IMR-90 (cell line): ENCODE results near the gene LBP. TPM values are rescaled to one million over a fixed set of nuclear protein-coding genes. Genes with fewer than 3 reads are reported as not detected.

Experiments
- ATAC-seq: fragments of 200-7000 bp; cut with Tn5 transposase; 2 replicates; pipeline ENCODE4 v1.9.1; 2020; ENCODE audit warnings: low read depth, mild to moderate bottlenecking, moderate library complexity
- BruUV-seq: library from RNA; stranded (reverse); fragments of 400-500 nt; replicated peaks from 2 replicates; lab custom pipeline; 2021; lab: Mats Ljungman, UMichigan
- CTCF ChIA-PET: fragments of 300-600 bp; formaldehyde crosslinking; extraction: SDS; loops from one replicate; lab custom pipeline; 2021; ENCODE audit warnings: antibody characterized with exemption; lab: Yijun Ruan, JAX
- POLR2A ChIA-PET: fragments of 300-600 bp; sonication (Branson Sonifier 250); formaldehyde crosslinking; loops from one replicate; lab custom pipeline; 2022; ENCODE audit warnings: antibody characterized with exemption; ENCODE audit not compliant: unreplicated experiment; lab: Charles Lee
- DNase-seq: peaks from one replicate; pipeline ENCODE4 v3.0.0; 2013
- H2AFZ ChIP-seq: replicated peaks from 2 replicates; pipeline ENCODE3; 2013; ENCODE audit warnings: low read length, mild to moderate bottlenecking; ENCODE audit not compliant: poor library complexity
- H2AK5ac ChIP-seq: 2 replicates; pipeline ENCODE4 v1.6.1; 2013; ENCODE audit warnings: low read depth, low read length, inconsistent platforms
- H2AK9ac ChIP-seq: replicated peaks from 2 replicates; pipeline ENCODE3; 2013; ENCODE audit warnings: mild to moderate bottlenecking, low read depth, low read length, moderate library complexity; ENCODE audit not compliant: poor library complexity
- H2BK120ac ChIP-seq: 2 replicates; pipeline ENCODE4 v1.6.1; 2013; ENCODE audit warnings: low read depth, low read length, inconsistent platforms
- H2BK15ac ChIP-seq: 3 replicates; pipeline ENCODE4 v1.6.1; 2013; ENCODE audit warnings: low read depth, low read length, inconsistent platforms
- H2BK20ac ChIP-seq: 2 replicates; pipeline ENCODE4 v1.6.1; 2013; ENCODE audit warnings: low read depth, mild to moderate bottlenecking, inconsistent platforms, low read length, moderate library complexity
- H2BK5ac ChIP-seq: 2 replicates; pipeline ENCODE4 v1.6.1; 2013; ENCODE audit warnings: mild to moderate bottlenecking, low read depth, low read length, inconsistent platforms; ENCODE audit not compliant: poor library complexity, severe bottlenecking
- H3K14ac ChIP-seq: replicated peaks from 2 replicates; pipeline ENCODE4 v1.6.1; 2013; ENCODE audit warnings: low read depth, low read length, inconsistent platforms
- H3K18ac ChIP-seq: 2 replicates; pipeline ENCODE4 v1.6.1; 2013; ENCODE audit warnings: low read depth, low read length, control low read depth
- H3K23ac ChIP-seq: 2 replicates; pipeline ENCODE4 v1.6.1; 2013; ENCODE audit warnings: low read depth, low read length, inconsistent platforms
- H3K27ac ChIP-seq: 2 replicates; pipeline ENCODE4 v1.5.1; 2013; ENCODE audit warnings: mild to moderate bottlenecking, control low read depth, low read length; ENCODE audit not compliant: insufficient read depth
- H3K27me3 ChIP-seq: 2 replicates; pipeline ENCODE4 v1.6.1; 2013; ENCODE audit warnings: low read length; ENCODE audit not compliant: control insufficient read depth, insufficient read depth
- H3K36me3 ChIP-seq: 2 replicates; pipeline ENCODE4 v1.6.1; 2013; ENCODE audit warnings: low read length, mixed read lengths; ENCODE audit not compliant: control insufficient read depth, insufficient read depth
- H3K4ac ChIP-seq: 2 replicates; pipeline ENCODE4 v1.6.1; 2013; ENCODE audit warnings: low read depth, low read length, inconsistent platforms
- H3K4me1 ChIP-seq: 2 replicates; pipeline ENCODE4 v1.6.1; 2013; ENCODE audit warnings: low read length, mixed read lengths; ENCODE audit not compliant: control insufficient read depth, insufficient read depth
- H3K4me2 ChIP-seq: 2 replicates; pipeline ENCODE4 v1.6.1; 2013; ENCODE audit warnings: low read depth, mild to moderate bottlenecking, control low read depth, low read length, moderate library complexity
- H3K4me3 ChIP-seq: 2 replicates; pipeline ENCODE4 v1.5.1; 2013; ENCODE audit warnings: low read depth, mild to moderate bottlenecking, control low read depth, low read length, moderate library complexity; ENCODE audit not compliant: insufficient read depth
- H3K56ac ChIP-seq: 2 replicates; pipeline ENCODE4 v1.6.1; 2013; ENCODE audit warnings: low read length, inconsistent platforms; ENCODE audit not compliant: insufficient read depth; ENCODE audit errors: extremely low read depth
- H3K79me1 ChIP-seq, 2 experiments: 2 replicates each; pipeline ENCODE4 v1.6.1; 2013; ENCODE audit warnings: low read length in 2 of 2, inconsistent platforms in 1 of 2, low read depth in 1 of 2
- H3K9ac ChIP-seq: 2 replicates; pipeline ENCODE4 v1.6.1; 2013; ENCODE audit warnings: low read depth, low read length, control low read depth
- H3K9me1 ChIP-seq: 2 replicates; pipeline ENCODE4 v1.6.1; 2013; ENCODE audit warnings: low read length, inconsistent platforms; ENCODE audit not compliant: insufficient read depth
- H3K9me3 ChIP-seq: 2 replicates; pipeline ENCODE4 v1.6.1; 2013; ENCODE audit warnings: low read length; ENCODE audit not compliant: control insufficient read depth, insufficient read depth
- H4K20me1 ChIP-seq: 2 replicates; pipeline ENCODE4 v1.6.1; 2013; ENCODE audit warnings: low read length, inconsistent platforms; ENCODE audit not compliant: insufficient read depth
- H4K5ac ChIP-seq: 2 replicates; pipeline ENCODE4 v1.6.1; 2013; ENCODE audit warnings: mild to moderate bottlenecking, low read depth, low read length, control low read depth
- H4K8ac ChIP-seq, 2 experiments: 2 replicates each; pipeline ENCODE4 v1.6.1; 2013; ENCODE audit warnings: low read depth in 2 of 2, low read length in 2 of 2, control low read depth in 1 of 2, inconsistent platforms in 1 of 2
- H4K91ac ChIP-seq: 2 replicates; pipeline ENCODE4 v1.6.1; 2013; ENCODE audit warnings: low read depth, low read length, inconsistent platforms; ENCODE audit not compliant: insufficient read depth
- BHLHE40 ChIP-seq: fragments of 150-350 bp; IDR thresholded peaks from 2 replicates; pipeline ENCODE4 v1.6.1; 2016; ENCODE audit warnings: mild to moderate bottlenecking, low read depth, low read length
- CEBPB ChIP-seq: IDR thresholded peaks from 2 replicates; pipeline ENCODE4 v1.6.1; 2012; ENCODE audit warnings: low read depth, low read length, improper control_type of control experiment
- CHD1 ChIP-seq: IDR thresholded peaks from 2 replicates; pipeline ENCODE4 v1.6.1; 2012; ENCODE audit warnings: low read depth, low read length, improper control_type of control experiment
- CTCF ChIP-seq: conservative IDR thresholded peaks from 2 replicates; pipeline ENCODE4 v1.5.1; 2012; ENCODE audit warnings: mild to moderate bottlenecking, low read depth, low read length, improper control_type of control experiment
- FOS ChIP-seq: fragments of 150-350 bp; IDR thresholded peaks from 2 replicates; pipeline ENCODE4 v1.6.1; 2016; ENCODE audit warnings: low read depth, low read length
- MAFK ChIP-seq: IDR thresholded peaks from 2 replicates; pipeline ENCODE4 v1.6.1; 2012; ENCODE audit warnings: low read depth, low read length, improper control_type of control experiment
- MAZ ChIP-seq: IDR thresholded peaks from 2 replicates; pipeline ENCODE4 v1.6.1; 2012; ENCODE audit warnings: low read depth, mild to moderate bottlenecking, low read length, improper control_type of control experiment, moderate library complexity, borderline replicate concordance
- MXI1 ChIP-seq: IDR thresholded peaks from 2 replicates; pipeline ENCODE4 v1.6.1; 2012; ENCODE audit warnings: low read depth, mild to moderate bottlenecking, low read length, moderate library complexity, borderline replicate concordance
- NFE2L2 ChIP-seq: fragments of 150-350 bp; IDR thresholded peaks from 2 replicates; pipeline ENCODE4 v1.6.1; 2016; ENCODE audit warnings: low read depth, mild to moderate bottlenecking, low read length
- POLR2A ChIP-seq: IDR thresholded peaks from 2 replicates; pipeline ENCODE4 v1.6.1; 2012; ENCODE audit warnings: mild to moderate bottlenecking, low read depth, low read length
- RAD21 ChIP-seq: IDR thresholded peaks from 2 replicates; pipeline ENCODE4 v1.6.1; 2012; ENCODE audit warnings: low read length, improper control_type of control experiment
- RCOR1 ChIP-seq: IDR thresholded peaks from 2 replicates; pipeline ENCODE4 v1.6.1; 2012; ENCODE audit warnings: mild to moderate bottlenecking, low read length, improper control_type of control experiment; ENCODE audit not compliant: insufficient replicate concordance
- RFX5 ChIP-seq: IDR thresholded peaks from 2 replicates; pipeline ENCODE4 v1.8.0; 2012; ENCODE audit warnings: low read depth, mild to moderate bottlenecking, low read length, moderate library complexity
- SMC3 ChIP-seq: fragments of 150-350 bp; IDR thresholded peaks from 2 replicates; pipeline ENCODE4 v1.6.1; 2016; ENCODE audit warnings: low read depth, mild to moderate bottlenecking, antibody characterized with exemption, low read length, moderate library complexity
- USF2 ChIP-seq: fragments of 150-350 bp; IDR thresholded peaks from 2 replicates; pipeline ENCODE4 v1.6.1; 2017; ENCODE audit warnings: mild to moderate bottlenecking, antibody characterized with exemption, low read length, low read depth
- dilution Hi-C: fragments of 300-500 bp; cut with HindIII; formaldehyde crosslinking; loops from one replicate; pipeline ENCODE4 v1.14.3; 2018; ENCODE audit warnings: low sequenced_read_pairs; ENCODE audit not compliant: unreplicated experiment
- in situ Hi-C: fragments of 300-500 bp; cut with MboI; formaldehyde crosslinking; loops from 3 replicates; pipeline ENCODE4 v1.14.3; 2019; ENCODE audit warnings: low sequenced_read_pairs, inconsistent platforms, mixed read lengths
- intact Hi-C: fragments of 100-400 bp; cut with micrococcal nuclease; formaldehyde crosslinking; loops from 2 replicates; pipeline ENCODE4 v1.10.0; 2022
- polyA plus RNA-seq, 3 experiments: library from polyadenylated mRNA; depleted of rRNA; stranded (reverse); fragments of >200 nt; gene quantifications; 2 replicates each; pipeline ENCODE4 v1.2.3, GENCODE V29; 2012; ENCODE audit warnings: low replicate concordance in 1 of 3
- total RNA-seq: library from RNA; depleted of rRNA; stranded (reverse); fragments of >200 nt; gene quantifications from 2 replicates; pipeline ENCODE4 v1.2.3, GENCODE V29; 2012
- TF ChIP-seq, protein P1 (sequence below): fragments of 150-350 bp; IDR thresholded peaks from 2 replicates; pipeline ENCODE4 v1.6.1; 2016; ENCODE audit warnings: low read depth, mild to moderate bottlenecking, low read length, moderate library complexity, borderline replicate concordance

The LBP gene
- total and polyA plus RNA-seq, 2 of the 4 experiments (the other 2 are of a cell fraction) = not detected

GRCh38 chr20:38331245-38331644 is 15.0 kb upstream of the LBP start:
- Histone ChIP-seq H4K91ac (no peak overlapping the region), H3K36me3 (no peaks in the 10 kb centered on the region), H2AK5ac (no peak overlapping the region), H2AK9ac (no peak overlapping the region), H3K56ac (no peak overlapping the region), H2AFZ (no peak overlapping the region), H2BK5ac (no peak overlapping the region), H3K9me3 (no peaks in the 10 kb centered on the region), H3K14ac (no peak overlapping the region), H3K9me1 (no peaks in the 10 kb centered on the region), H3K4me3 (no peak overlapping the region), H4K8ac (no peak overlapping the region), H3K18ac (no peak overlapping the region), H2BK120ac (no peak overlapping the region), H3K4me2 (no peak overlapping the region), H3K4ac (no peak overlapping the region), H3K4me1 (no peaks in the 10 kb centered on the region), H4K5ac (no peak overlapping the region), H3K27ac (no peak overlapping the region), H4K20me1 (no peaks in the 10 kb centered on the region), H3K23ac (no peak overlapping the region), H2BK15ac (no peak overlapping the region), H3K27me3 (peaks cover 51% of the 10 kb centered on the region), H3K9ac (no peak overlapping the region), H3K79me1 (no peaks in the 10 kb centered on the region), H2BK20ac (no peak overlapping the region)
- ChIA-PET POLR2A (no interaction called here), CTCF (no interaction called here)
- DNase-seq = no peak
- intact Hi-C loops = no loop called here
- no TSS peak for BruUV-seq
- dilution Hi-C loops = no loop called here
- ATAC-seq = no peak
- no peak for TF ChIP-seq CTCF
- TF ChIP-seq USF2 = no peak
- TF ChIP-seq MAFK = no peak
- TF ChIP-seq RFX5 = no peak
- TF ChIP-seq MAZ = no peak
- TF ChIP-seq NFE2L2 = no peak
- no peak for TF ChIP-seq FOS
- no peak for TF ChIP-seq POLR2A
- TF ChIP-seq, protein P1, sequence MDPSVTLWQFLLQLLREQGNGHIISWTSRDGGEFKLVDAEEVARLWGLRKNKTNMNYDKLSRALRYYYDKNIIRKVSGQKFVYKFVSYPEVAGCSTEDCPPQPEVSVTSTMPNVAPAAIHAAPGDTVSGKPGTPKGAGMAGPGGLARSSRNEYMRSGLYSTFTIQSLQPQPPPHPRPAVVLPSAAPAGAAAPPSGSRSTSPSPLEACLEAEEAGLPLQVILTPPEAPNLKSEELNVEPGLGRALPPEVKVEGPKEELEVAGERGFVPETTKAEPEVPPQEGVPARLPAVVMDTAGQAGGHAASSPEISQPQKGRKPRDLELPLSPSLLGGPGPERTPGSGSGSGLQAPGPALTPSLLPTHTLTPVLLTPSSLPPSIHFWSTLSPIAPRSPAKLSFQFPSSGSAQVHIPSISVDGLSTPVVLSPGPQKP = no peak
- TF ChIP-seq CEBPB = no peak
- TF ChIP-seq BHLHE40 = no peak
- TF ChIP-seq SMC3 = no peak
- no peak for TF ChIP-seq RAD21
- TF ChIP-seq CHD1 = no peak
- no peak for TF ChIP-seq MXI1
- no peak for TF ChIP-seq RCOR1
- in situ Hi-C loops = no loop called here
